ENCODE results near the gene LRP5. TPM values are rescaled to one million over a fixed set of nuclear protein-coding genes. Genes with fewer than 3 reads are reported as not detected.
"Not testable (repeated sequence)": the region's sequence is repeated elsewhere in the genome, so short reads cannot be mapped to it uniquely, and the experiment has no call there.

LRP5 gene
- total RNA-seq, 2 experiments from 2014 or later: 10.5 to 15.3 TPM

GRCh38 chr11:68342459-68343158, 30.2 kb downstream of the LRP5 start:
- no peaks in the 10 kb centered on the region for H3K27me3 Mint-ChIP-seq
- no peak overlapping the region for H3K27ac Mint-ChIP-seq
- ChIA-PET POLR2A (interaction anchor here (0.7 kb wide), 1 partner anchor 11 kb away, joined by 4 read pairs; no protein-coding TSS in a partner anchor), CTCF (interaction anchor here (1.1 kb wide), 1 partner anchor 44 kb away, joined by 3 read pairs; no protein-coding TSS in a partner anchor)
- no peak overlapping the region for H3K4me3 Mint-ChIP-seq
- intact Hi-C loops (cut with micrococcal nuclease): no loop called here
- H3K9me3 Mint-ChIP-seq: no peaks in the 10 kb centered on the region
- ATAC-seq: no peak
- H3K36me3 Mint-ChIP-seq (ENCODE audit: low read depth): peaks cover 2% of the 10 kb centered on the region
- no peak for TF ChIP-seq CTCF (IDR thresholded peaks at IDR 0.05)
- no peak for DNase-seq
- H3K4me1 Mint-ChIP-seq (ENCODE audit: low read depth): peaks cover 25% of the 10 kb centered on the region

- intact Hi-C loops (cut with micrococcal nuclease): no loop called here
- ChIA-PET CTCF (no interaction called here), POLR2A (interaction anchor here (0.7 kb wide), 1 partner anchor 12 kb away, joined by 4 read pairs; no protein-coding TSS in a partner anchor)
- DNase-seq (no peak), ATAC-seq (no peak)
- no peak overlapping the region for H3K4me3 Mint-ChIP-seq
- no peaks in the 10 kb centered on the region for H3K27me3 Mint-ChIP-seq
- H3K9me3 Mint-ChIP-seq: no peaks in the 10 kb centered on the region
- H3K36me3 Mint-ChIP-seq (ENCODE audit: low read depth): peaks cover 2% of the 10 kb centered on the region
- TF ChIP-seq CTCF (IDR thresholded peaks at IDR 0.05): no peak
- no peak overlapping the region for H3K27ac Mint-ChIP-seq
- peaks cover 14% of the 10 kb centered on the region for H3K4me1 Mint-ChIP-seq (ENCODE audit: low read depth)
These were observed 31.4 kb downstream of the LRP5 start for GRCh38 chr11:68343761-68344256.

- H3K4me1 Mint-ChIP-seq (ENCODE audit: low read depth): peaks cover 11% of the 10 kb centered on the region
- H3K4me3 Mint-ChIP-seq; H3K27ac Mint-ChIP-seq; CTCF ChIA-PET; ATAC-seq; H3K36me3 Mint-ChIP-seq (ENCODE audit: low read depth); DNase-seq; POLR2A ChIA-PET; intact Hi-C loops (cut with micrococcal nuclease); H3K27me3 Mint-ChIP-seq; H3K9me3 Mint-ChIP-seq: not testable (repeated sequence)
These were observed 32.4 kb downstream of the LRP5 start for GRCh38 chr11:68344821-68345220.

GRCh38 chr11:68345776-68346461, 33.5 kb downstream of the LRP5 start:
- peaks cover 3% of the 10 kb centered on the region for H3K4me1 Mint-ChIP-seq (ENCODE audit: low read depth)
- ATAC-seq: no peak
- ChIA-PET CTCF (no interaction called here), POLR2A (no interaction called here)
- no peaks in the 10 kb centered on the region for H3K27me3 Mint-ChIP-seq
- no peak overlapping the region for H3K27ac Mint-ChIP-seq
- H3K9me3 Mint-ChIP-seq: no peaks in the 10 kb centered on the region
- H3K4me3 Mint-ChIP-seq: no peak overlapping the region
- no peak for DNase-seq
- intact Hi-C loops (cut with micrococcal nuclease): no loop called here
- TF ChIP-seq CTCF (IDR thresholded peaks at IDR 0.05): no peak
- peaks cover 2% of the 10 kb centered on the region for H3K36me3 Mint-ChIP-seq (ENCODE audit: low read depth)

- H3K9me3 Mint-ChIP-seq: no peaks in the 10 kb centered on the region
- ATAC-seq: no peak
- no peak overlapping the region for H3K27ac Mint-ChIP-seq
- peaks cover 2% of the 10 kb centered on the region for H3K36me3 Mint-ChIP-seq (ENCODE audit: low read depth)
- H3K4me1 Mint-ChIP-seq (ENCODE audit: low read depth): no peaks in the 10 kb centered on the region
- H3K4me3 Mint-ChIP-seq: no peak overlapping the region
- POLR2A ChIA-PET: no interaction called here
- TF ChIP-seq CTCF (IDR thresholded peaks at IDR 0.05): no peak
- no peak for DNase-seq
- intact Hi-C loops (cut with micrococcal nuclease): no loop called here
- no peaks in the 10 kb centered on the region for H3K27me3 Mint-ChIP-seq
- CTCF ChIA-PET: no interaction called here
These were observed 34.0 kb downstream of the LRP5 start for GRCh38 chr11:68346462-68346790.
